IPS-18a (cell line): Measurements from ENCODE around the gene MGAT2.

Experiments
- H3K27ac ChIP-seq: one replicate; pipeline ENCODE4 v1.5.1; 2013; ENCODE audit warnings: low read length
- H3K27me3 ChIP-seq: one replicate; pipeline ENCODE4 v1.6.1; 2013; ENCODE audit warnings: mild to moderate bottlenecking, low read length; ENCODE audit not compliant: control insufficient read depth, insufficient read depth
- H3K36me3 ChIP-seq: one replicate; pipeline ENCODE4 v1.6.1; 2013; ENCODE audit warnings: low read depth, low read length; ENCODE audit not compliant: control insufficient read depth
- H3K4me1 ChIP-seq: one replicate; pipeline ENCODE4 v1.6.1; 2013; ENCODE audit warnings: low read depth, low read length; ENCODE audit not compliant: control insufficient read depth
- H3K4me3 ChIP-seq: one replicate; pipeline ENCODE4 v1.5.1; 2013; ENCODE audit warnings: low read length
- H3K9ac ChIP-seq: one replicate; pipeline ENCODE4 v1.6.1; 2013; ENCODE audit warnings: mild to moderate bottlenecking, low read length, moderate library complexity
- H3K9me3 ChIP-seq: one replicate; pipeline ENCODE4 v1.6.1; 2013; ENCODE audit warnings: low read depth, low read length; ENCODE audit not compliant: control insufficient read depth

Gene MGAT2

GRCh38 chr14:49586673-49587460 lies 33.7 kb upstream of the MGAT2 start:
- H3K9ac ChIP-seq = no peak overlapping the region
- peaks cover 9% of the 10 kb centered on the region for H3K4me1 ChIP-seq
- H3K4me3 ChIP-seq = peak overlapping the region; percentile 98
- peaks cover 26% of the 10 kb centered on the region for H3K36me3 ChIP-seq
- no peaks in the 10 kb centered on the region for H3K9me3 ChIP-seq
- no peak overlapping the region for H3K27ac ChIP-seq
- no peaks in the 10 kb centered on the region for H3K27me3 ChIP-seq

- no peak overlapping the region for H3K9ac ChIP-seq
- H3K27me3 ChIP-seq = no peaks in the 10 kb centered on the region
- H3K4me1 ChIP-seq = no peaks in the 10 kb centered on the region
- no peaks in the 10 kb centered on the region for H3K9me3 ChIP-seq
- peaks cover 5% of the 10 kb centered on the region for H3K36me3 ChIP-seq
- no peak overlapping the region for H3K27ac ChIP-seq
- no peak overlapping the region for H3K4me3 ChIP-seq
These were observed 31.2 kb upstream of the MGAT2 start for GRCh38 chr14:49589387-49589786.

DNA sequence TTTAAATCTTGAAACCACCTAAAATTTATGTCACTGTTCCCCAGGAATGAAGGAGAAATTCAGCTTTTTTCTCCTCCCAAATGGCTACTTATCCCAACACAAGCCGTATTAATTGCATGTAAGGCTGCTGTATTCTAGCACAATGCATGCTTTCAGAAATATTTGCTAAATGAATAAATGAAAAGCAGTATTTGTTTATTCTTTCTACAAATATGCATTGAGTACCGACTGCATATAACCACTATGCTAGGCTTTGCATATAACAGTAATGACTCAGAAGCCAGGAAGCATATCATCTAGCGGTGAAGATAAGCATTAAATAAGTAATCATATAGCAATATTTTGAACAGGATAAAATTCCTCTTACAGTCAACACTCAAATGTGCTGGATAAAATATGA lies 27.6 kb upstream of the MGAT2 start:
- Histone ChIP-seq H3K27ac (no peak overlapping the region), H3K4me3 (no peak overlapping the region), H3K9ac (no peak overlapping the region), H3K27me3 (no peaks in the 10 kb centered on the region), H3K4me1 (no peaks in the 10 kb centered on the region), H3K9me3 (no peaks in the 10 kb centered on the region), H3K36me3 (no peaks in the 10 kb centered on the region)

- Histone ChIP-seq H3K4me3 (no peak overlapping the region), H3K27ac (no peak overlapping the region)
These were observed 26.1 kb upstream of the MGAT2 start for GRCh38 chr14:49594347-49595091.

DNA sequence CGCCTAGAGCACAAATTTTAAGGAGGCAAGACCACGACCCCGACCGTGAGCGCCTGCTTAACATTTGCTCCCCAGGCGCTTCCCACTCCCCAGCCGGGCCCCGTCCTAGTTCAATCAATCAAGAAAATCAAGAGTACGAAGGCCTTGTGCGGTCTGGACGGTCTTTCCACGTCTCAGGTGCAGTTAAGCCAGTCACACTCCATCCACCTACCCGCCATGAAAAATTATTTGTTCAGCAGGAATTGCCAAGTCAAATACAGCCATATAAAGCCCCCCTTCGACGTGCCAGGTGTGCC lies 22.5 kb upstream of the MGAT2 start:
- H3K27me3 ChIP-seq = no peaks in the 10 kb centered on the region
- H3K9ac ChIP-seq = peak overlapping the region; percentile 95
- no peaks in the 10 kb centered on the region for H3K4me1 ChIP-seq
- peak overlapping the region; percentile 99 for H3K4me3 ChIP-seq
- peak overlapping the region; percentile 66 for H3K27ac ChIP-seq
- peaks cover 10% of the 10 kb centered on the region for H3K36me3 ChIP-seq
- no peaks in the 10 kb centered on the region for H3K9me3 ChIP-seq

More at GRCh38 chr14:49594347-49595091, 26.1 kb upstream of the MGAT2 start:
- no peak overlapping the region for H3K9ac ChIP-seq
- H3K36me3 ChIP-seq = no peaks in the 10 kb centered on the region
- H3K9me3 ChIP-seq = no peaks in the 10 kb centered on the region
- H3K4me1 ChIP-seq = no peaks in the 10 kb centered on the region
- no peaks in the 10 kb centered on the region for H3K27me3 ChIP-seq

DNA sequence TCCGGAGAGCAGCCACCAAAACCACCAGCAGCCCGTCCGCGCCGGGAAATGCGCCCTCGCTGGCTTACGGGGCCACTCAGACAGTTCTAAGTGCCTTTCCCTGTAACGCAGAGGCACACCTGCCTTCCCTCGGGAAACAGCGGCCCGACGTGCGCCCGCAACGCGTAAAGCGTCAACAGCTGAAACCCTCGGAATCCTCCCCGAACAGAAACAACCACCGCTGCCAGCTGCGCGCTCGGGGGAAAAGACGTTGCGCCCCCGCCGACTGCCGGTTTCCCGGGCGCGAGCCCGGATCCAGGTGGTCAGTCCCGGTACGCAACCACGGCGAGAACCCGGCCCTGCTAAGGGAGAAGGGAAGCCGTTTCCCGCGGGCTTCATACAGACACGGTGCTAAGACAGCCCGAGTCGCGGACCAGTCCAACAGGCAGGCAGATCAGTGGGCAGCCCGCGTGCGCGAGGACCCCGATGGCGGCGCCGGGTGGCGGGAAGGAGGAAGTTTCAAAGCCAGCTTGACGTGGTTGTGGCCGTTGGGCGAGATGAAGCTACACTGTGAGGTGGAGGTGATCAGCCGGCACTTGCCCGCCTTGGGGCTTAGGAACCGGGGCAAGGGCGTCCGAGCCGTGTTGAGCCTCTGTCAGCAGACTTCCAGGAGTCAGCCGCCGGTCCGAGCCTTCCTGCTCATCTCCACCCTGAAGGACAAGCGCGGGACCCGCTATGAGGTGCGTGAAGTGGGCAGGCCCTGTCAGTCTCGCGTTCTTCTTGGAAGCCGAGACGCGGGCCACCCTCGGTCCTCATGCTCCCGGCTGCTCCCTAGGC lies 21.9 kb upstream of the MGAT2 start, which contains the start of gene LRR1:
TSS of gene LRR1 (plus strand) at position 456 of the 816 bp plus-strand sequence. CDS start at position 537, 81 bp downstream.
- H3K4me3 ChIP-seq = peak within 1 kb of the TSS; percentile 99
- H3K36me3 ChIP-seq = peaks cover 13% of the 10 kb centered on the region
- no peaks in the 10 kb centered on the region for H3K9me3 ChIP-seq
- no peaks in the 10 kb centered on the region for H3K4me1 ChIP-seq
- peak within 1 kb of the TSS; percentile 95 for H3K9ac ChIP-seq
- peak within 1 kb of the TSS; percentile 66 for H3K27ac ChIP-seq
- no peaks in the 10 kb centered on the region for H3K27me3 ChIP-seq

- no peak overlapping the region for H3K9ac ChIP-seq
- H3K36me3 ChIP-seq = peaks cover 41% of the 10 kb centered on the region
- no peak overlapping the region for H3K4me3 ChIP-seq
- H3K9me3 ChIP-seq = no peaks in the 10 kb centered on the region
- H3K4me1 ChIP-seq = no peaks in the 10 kb centered on the region
- no peak overlapping the region for H3K27ac ChIP-seq
- no peaks in the 10 kb centered on the region for H3K27me3 ChIP-seq
These were observed 13.0 kb upstream of the MGAT2 start for GRCh38 chr14:49607583-49607982.

DNA sequence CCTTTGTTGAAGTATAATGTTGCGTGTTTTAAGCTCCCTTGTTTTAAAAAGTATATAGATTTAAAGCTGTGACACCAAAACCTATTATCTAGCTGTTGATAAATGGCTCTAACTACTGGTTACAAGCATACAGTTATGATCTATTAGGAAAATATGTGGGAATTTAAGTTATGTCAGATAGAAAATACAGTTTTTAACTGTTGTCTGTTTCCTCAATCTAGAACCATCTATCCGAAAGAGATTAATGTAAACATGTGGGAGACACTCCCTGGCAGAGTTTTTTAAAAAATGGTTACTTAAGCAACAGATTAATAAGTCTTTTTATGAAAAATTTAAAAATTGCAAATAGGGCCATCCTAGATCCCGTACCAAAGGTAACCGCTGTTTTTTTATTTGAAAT lies 8.3 kb upstream of the MGAT2 start:
- H3K36me3 ChIP-seq = peaks cover 18% of the 10 kb centered on the region
- H3K9ac ChIP-seq = no peak overlapping the region
- H3K27me3 ChIP-seq = no peaks in the 10 kb centered on the region
- H3K9me3 ChIP-seq = no peaks in the 10 kb centered on the region
- H3K27ac ChIP-seq = no peak overlapping the region
- H3K4me1 ChIP-seq = no peaks in the 10 kb centered on the region
- H3K4me3 ChIP-seq = no peak overlapping the region

- H3K4me3 ChIP-seq = no peak overlapping the region
- no peaks in the 10 kb centered on the region for H3K4me1 ChIP-seq
- no peak overlapping the region for H3K27ac ChIP-seq
- H3K36me3 ChIP-seq = peaks cover 17% of the 10 kb centered on the region
- no peak overlapping the region for H3K9ac ChIP-seq
- H3K9me3 ChIP-seq = no peaks in the 10 kb centered on the region
- H3K27me3 ChIP-seq = no peaks in the 10 kb centered on the region
These were observed 7.9 kb upstream of the MGAT2 start for GRCh38 chr14:49612671-49613070.

DNA sequence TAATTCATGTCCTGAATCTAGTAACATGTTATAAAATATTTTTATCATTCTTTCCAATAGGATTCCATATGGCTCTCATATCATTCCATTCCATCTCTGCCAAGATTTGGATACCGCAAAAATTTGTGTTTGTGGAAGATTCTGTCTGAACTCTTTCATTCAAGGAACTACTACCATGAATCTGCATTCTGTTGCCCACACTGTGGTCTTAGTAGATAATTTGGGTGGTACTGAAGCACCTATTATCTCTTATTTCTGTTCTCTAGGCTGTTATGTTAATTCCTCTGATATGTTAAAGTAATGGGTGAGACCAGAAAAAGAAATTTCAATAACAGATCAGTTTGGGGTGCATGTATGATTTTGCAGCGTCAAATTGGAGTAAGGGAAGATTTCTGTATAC lies 6.4 kb upstream of the MGAT2 start:
- Histone ChIP-seq H3K27me3 (no peaks in the 10 kb centered on the region), H3K9me3 (no peaks in the 10 kb centered on the region), H3K4me3 (no peak overlapping the region), H3K27ac (no peak overlapping the region), H3K4me1 (no peaks in the 10 kb centered on the region), H3K36me3 (peaks cover 27% of the 10 kb centered on the region), H3K9ac (no peak overlapping the region)

DNA sequence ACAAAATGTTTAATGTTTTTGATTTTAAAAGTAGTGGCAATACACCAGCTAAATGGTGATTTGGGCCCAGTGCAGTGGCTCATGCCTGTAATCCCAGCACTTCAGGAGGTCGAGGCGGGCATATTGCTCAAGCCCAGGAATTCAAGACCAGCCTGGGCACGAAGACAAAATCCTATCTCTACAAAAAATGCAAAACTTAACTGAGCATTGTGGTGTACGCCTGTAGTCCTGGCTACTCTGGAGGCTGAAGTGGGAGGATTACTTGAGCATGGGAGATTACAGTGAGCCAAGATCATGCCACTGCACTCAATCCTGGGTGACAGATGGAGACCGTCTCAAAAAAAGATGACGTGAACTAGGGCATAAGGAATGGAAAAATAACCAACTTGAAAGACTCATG lies 4.8 kb upstream of the MGAT2 start:
- no peak overlapping the region for H3K4me3 ChIP-seq
- no peak overlapping the region for H3K27ac ChIP-seq
- no peaks in the 10 kb centered on the region for H3K4me1 ChIP-seq
- no peaks in the 10 kb centered on the region for H3K9me3 ChIP-seq
- H3K9ac ChIP-seq = no peak overlapping the region
- no peaks in the 10 kb centered on the region for H3K27me3 ChIP-seq
- peaks cover 23% of the 10 kb centered on the region for H3K36me3 ChIP-seq
